HL-60 (cell line): ENCODE results near the gene HLCS.

Experiments
- CTCF ChIP-seq: IDR thresholded peaks from one replicate; pipeline ENCODE4 v1.5.1; 2011; ENCODE audit warnings: low read length, control low read depth, inconsistent platforms; ENCODE audit not compliant: insufficient read depth
- GABPA ChIP-seq: IDR thresholded peaks from 2 replicates; pipeline ENCODE4 v1.6.1; 2012; ENCODE audit warnings: low read depth
- POLR2AphosphoS5 ChIP-seq: IDR thresholded peaks from 2 replicates; pipeline ENCODE4 v1.6.1; 2012; ENCODE audit warnings: low read depth
- REST ChIP-seq: IDR thresholded peaks from 2 replicates; pipeline ENCODE4 v1.6.1; 2012; ENCODE audit warnings: low read depth; ENCODE audit not compliant: insufficient replicate concordance
- SPI1 ChIP-seq: IDR thresholded peaks from 2 replicates; pipeline ENCODE4 v1.6.1; 2012; ENCODE audit warnings: low read depth, mild to moderate bottlenecking, borderline replicate concordance

DNA sequence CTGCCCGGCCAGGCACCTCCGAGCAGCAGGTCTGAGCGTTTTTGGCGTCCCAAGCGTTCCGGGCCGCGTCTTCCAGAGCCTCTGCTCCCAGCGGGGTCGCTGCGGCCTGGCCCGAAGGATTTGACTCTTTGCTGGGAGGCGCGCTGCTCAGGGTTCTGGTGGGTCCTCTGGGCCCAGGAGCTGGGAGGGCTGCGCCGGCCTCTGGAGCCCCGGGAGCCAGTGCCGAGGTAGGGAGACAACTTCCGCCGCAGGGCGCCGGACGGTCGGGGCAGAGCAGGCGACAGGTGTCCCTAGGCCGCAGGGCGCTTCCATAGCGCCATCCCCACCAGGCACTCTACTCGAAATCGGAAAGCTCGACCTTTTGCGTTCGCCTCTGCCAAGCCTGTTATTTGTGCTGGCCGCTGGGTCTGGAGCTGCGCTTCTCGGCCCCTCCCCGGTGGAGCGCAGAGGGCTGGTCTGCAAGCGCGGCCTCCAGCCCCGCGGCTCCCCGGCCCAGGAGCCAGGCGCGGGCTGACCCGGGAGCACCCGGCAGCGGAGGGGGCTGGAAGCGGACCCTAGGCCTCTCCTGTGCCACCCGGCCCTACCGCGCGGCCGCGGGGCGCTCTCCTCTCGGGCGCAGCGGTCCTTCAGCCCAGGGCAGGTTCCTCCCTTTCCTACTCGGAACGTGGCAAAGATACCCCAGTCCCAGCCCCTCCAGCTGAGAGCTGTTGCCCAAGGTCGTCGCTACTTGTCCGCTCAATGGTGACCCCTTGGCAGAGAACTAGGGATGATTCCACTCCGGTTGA is 265.3 kb downstream of the HLCS start:
- TF ChIP-seq CTCF (no peak), POLR2AphosphoS5 (no peak), SPI1 (no peak), GABPA (no peak), REST (no peak)
